COLO668 (cell line): ENCODE results near the gene PLCB1.

ENCODE experiments used
- DNase-seq: peaks from one replicate; lab custom pipeline; 2025; ENCODE audit not compliant: unreplicated experiment; lab: John Stamatoyannopoulos, UW

The PLCB1 gene

GRCh38 chr20:8671370-8671961 is 539.4 kb downstream of the PLCB1 start:
- DNase-seq = no peak

- no peak for DNase-seq
Measured at GRCh38 chr20:8673116-8673515, 541.0 kb downstream of the PLCB1 start.

- no peak for DNase-seq
Measured at GRCh38 chr20:8675896-8676295, 543.8 kb downstream of the PLCB1 start.

GRCh38 chr20:8678098-8678776 is 546.2 kb downstream of the PLCB1 start:
- no peak for DNase-seq

- DNase-seq = no peak
Measured at GRCh38 chr20:8689337-8689736, 557.3 kb downstream of the PLCB1 start.

GRCh38 chr20:8690074-8690473 is 558.0 kb downstream of the PLCB1 start:
- DNase-seq = no peak

- DNase-seq = no peak
Measured at GRCh38 chr20:8693709-8694108, 561.6 kb downstream of the PLCB1 start.

- no peak for DNase-seq
Measured at GRCh38 chr20:8700756-8701155, 568.7 kb downstream of the PLCB1 start.

GRCh38 chr20:8706961-8707700 is 575.1 kb downstream of the PLCB1 start:
- no peak for DNase-seq

- no peak for DNase-seq
Measured at GRCh38 chr20:8709627-8710026, 577.6 kb downstream of the PLCB1 start.

GRCh38 chr20:8711501-8711900 is 579.4 kb downstream of the PLCB1 start:
- no peak for DNase-seq

GRCh38 chr20:8714206-8714605 is 582.1 kb downstream of the PLCB1 start:
- no peak for DNase-seq

- no peak for DNase-seq
Measured at GRCh38 chr20:8718279-8718678, 586.2 kb downstream of the PLCB1 start.

GRCh38 chr20:8720089-8720488 is 588.0 kb downstream of the PLCB1 start:
- DNase-seq = no peak

- peak; percentile 43 for DNase-seq
Measured at GRCh38 chr20:8721098-8721497, 589.0 kb downstream of the PLCB1 start.

- peak; percentile 46 for DNase-seq
Measured at GRCh38 chr20:8722277-8722928, 590.3 kb downstream of the PLCB1 start.

GRCh38 chr20:8723296-8723695 is 591.2 kb downstream of the PLCB1 start:
- DNase-seq = no peak

- DNase-seq = no peak
Measured at GRCh38 chr20:8724884-8725283, 592.8 kb downstream of the PLCB1 start.

GRCh38 chr20:8726460-8726859 is 594.4 kb downstream of the PLCB1 start:
- DNase-seq = no peak

GRCh38 chr20:8735014-8735413 is 602.9 kb downstream of the PLCB1 start:
- DNase-seq = no peak

- DNase-seq = no peak
Measured at GRCh38 chr20:8735674-8736073, 603.6 kb downstream of the PLCB1 start.

- no peak for DNase-seq
Measured at GRCh38 chr20:8740265-8740664, 608.2 kb downstream of the PLCB1 start.
